Activated CD8-positive, alpha-beta T cell treated with anti-CD3 and anti-CD28 coated beads for 36 hours (primary cell): ENCODE results near the gene GAL. TPM values are rescaled to one million over a fixed set of nuclear protein-coding genes. Genes with fewer than 3 reads are reported as not detected.

Experiments
- ATAC-seq: fragments of 200-7000 bp; cut with Tn5 transposase; one replicate; pipeline ENCODE4 v1.10.0; 2021; ENCODE audit warnings: mild to moderate bottlenecking, moderate library complexity
- CTCF ChIA-PET: fragments of 350-600 bp; sonication (Branson Sonifier 250); formaldehyde crosslinking; loops from one replicate; lab custom pipeline; 2021; ENCODE audit warnings: antibody characterized with exemption; lab: Charles Lee
- POLR2A ChIA-PET: fragments of 350-600 bp; sonication (Branson Sonifier 250); formaldehyde crosslinking; loops from one replicate; lab custom pipeline; 2021; ENCODE audit warnings: antibody characterized with exemption; lab: Charles Lee
- DNase-seq: peaks from one replicate; pipeline ENCODE4 v3.0.0-alpha.2; 2020
- H3K27ac Mint-ChIP-seq: one replicate; pipeline ENCODE4 v1.8.0; 2021; ENCODE audit warnings: mild to moderate bottlenecking, mixed read lengths
- H3K27me3 Mint-ChIP-seq: one replicate; pipeline ENCODE4 v1.8.0; 2021; ENCODE audit warnings: mixed read lengths
- H3K36me3 Mint-ChIP-seq: one replicate; pipeline ENCODE4 v1.8.0; 2021; ENCODE audit warnings: low read depth, mixed read lengths
- H3K4me1 Mint-ChIP-seq: one replicate; pipeline ENCODE4 v1.8.0; 2021; ENCODE audit warnings: low read depth, mixed read lengths
- H3K4me3 Mint-ChIP-seq: one replicate; pipeline ENCODE4 v1.8.0; 2021; ENCODE audit warnings: mild to moderate bottlenecking, moderate library complexity, mixed read lengths
- H3K9me3 Mint-ChIP-seq: one replicate; pipeline ENCODE4 v1.8.0; 2021; ENCODE audit warnings: mixed read lengths
- intact Hi-C: fragments of 100-400 bp; cut with micrococcal nuclease; formaldehyde crosslinking; loops from one replicate; pipeline ENCODE4 v1.10.0; 2022
- total RNA-seq, 2 experiments: library from RNA; stranded (reverse); gene quantifications; one replicate each; pipeline ENCODE4 v1.2.3, GENCODE V29; 2021
- TF ChIP-seq, protein P1 (sequence below): fragments of 200-600 bp; IDR thresholded peaks from one replicate; pipeline ENCODE4 v1.8.0; 2022; ENCODE audit warnings: antibody characterized with exemption, mild to moderate bottlenecking

Gene GAL
- total RNA-seq, 2 experiments from 2014 or later, result 2.2 to 3.8 TPM

DNA sequence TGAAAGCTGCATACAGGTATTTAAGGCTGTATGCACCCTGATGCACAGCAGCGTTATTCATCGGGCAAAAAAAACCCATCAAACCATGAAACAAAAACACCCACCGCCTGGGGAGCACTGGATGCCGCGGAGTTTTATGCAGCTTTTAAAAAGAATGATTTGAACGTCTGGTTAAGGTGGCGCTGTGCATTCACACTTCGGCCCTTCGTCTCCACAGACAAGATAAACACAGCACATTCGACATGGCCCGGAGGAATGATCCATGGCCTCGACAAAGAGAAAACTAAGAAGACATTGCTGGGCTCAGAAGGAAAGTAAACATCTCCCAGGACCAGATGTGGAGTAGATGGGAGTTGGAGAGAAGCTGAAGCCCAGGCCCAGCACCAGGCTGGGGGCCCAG lies 40.8 kb upstream of the GAL start:
- TF ChIP-seq, protein P1, sequence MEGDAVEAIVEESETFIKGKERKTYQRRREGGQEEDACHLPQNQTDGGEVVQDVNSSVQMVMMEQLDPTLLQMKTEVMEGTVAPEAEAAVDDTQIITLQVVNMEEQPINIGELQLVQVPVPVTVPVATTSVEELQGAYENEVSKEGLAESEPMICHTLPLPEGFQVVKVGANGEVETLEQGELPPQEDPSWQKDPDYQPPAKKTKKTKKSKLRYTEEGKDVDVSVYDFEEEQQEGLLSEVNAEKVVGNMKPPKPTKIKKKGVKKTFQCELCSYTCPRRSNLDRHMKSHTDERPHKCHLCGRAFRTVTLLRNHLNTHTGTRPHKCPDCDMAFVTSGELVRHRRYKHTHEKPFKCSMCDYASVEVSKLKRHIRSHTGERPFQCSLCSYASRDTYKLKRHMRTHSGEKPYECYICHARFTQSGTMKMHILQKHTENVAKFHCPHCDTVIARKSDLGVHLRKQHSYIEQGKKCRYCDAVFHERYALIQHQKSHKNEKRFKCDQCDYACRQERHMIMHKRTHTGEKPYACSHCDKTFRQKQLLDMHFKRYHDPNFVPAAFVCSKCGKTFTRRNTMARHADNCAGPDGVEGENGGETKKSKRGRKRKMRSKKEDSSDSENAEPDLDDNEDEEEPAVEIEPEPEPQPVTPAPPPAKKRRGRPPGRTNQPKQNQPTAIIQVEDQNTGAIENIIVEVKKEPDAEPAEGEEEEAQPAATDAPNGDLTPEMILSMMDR, result no peak
- ChIA-PET CTCF (interaction anchor here (0.9 kb wide), 1 partner anchor 11 kb away, joined by 4 read pairs; no protein-coding TSS in a partner anchor), POLR2A (interaction anchor here (0.6 kb wide), 1 partner anchor 20 kb away, joined by 3 read pairs; no protein-coding TSS in a partner anchor)
- Mint-ChIP-seq H3K9me3 (peaks cover 6% of the 10 kb centered on the region), H3K4me1 (peaks cover 3% of the 10 kb centered on the region), H3K4me3 (no peak overlapping the region), H3K27ac (no peak overlapping the region), H3K27me3 (peaks cover 16% of the 10 kb centered on the region), H3K36me3 (peaks cover 3% of the 10 kb centered on the region)
- DNase-seq (no peak), ATAC-seq (no peak)
- intact Hi-C loops, result no loop called here

DNA sequence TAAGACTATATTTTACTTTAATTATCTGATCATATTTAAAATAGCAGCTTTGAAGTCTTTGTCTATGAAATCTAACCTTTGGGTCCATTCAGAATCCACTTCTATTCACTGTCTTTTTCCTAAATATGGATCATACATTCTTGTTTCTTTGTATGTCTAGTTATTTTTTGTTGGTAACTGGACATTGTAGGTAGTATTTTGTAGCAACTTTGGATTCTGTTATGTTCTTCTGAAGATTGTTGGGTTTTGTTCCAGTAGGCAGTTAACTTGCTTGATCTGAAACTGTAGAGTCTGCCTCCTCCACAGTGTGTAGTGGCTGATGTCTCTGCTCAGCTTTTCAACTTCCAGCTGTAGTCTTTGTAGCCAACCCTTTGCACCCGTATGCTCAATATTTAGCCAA lies 37.5 kb upstream of the GAL start:
- peaks cover 3% of the 10 kb centered on the region for H3K36me3 Mint-ChIP-seq
- DNase-seq, result no peak
- peaks cover 15% of the 10 kb centered on the region for H3K27me3 Mint-ChIP-seq
- no peak for ATAC-seq
- H3K4me3 Mint-ChIP-seq, result no peak overlapping the region
- CTCF ChIA-PET, result interaction anchor here (1.7 kb wide), 1 partner anchor 151 kb away, joined by 4 read pairs; no protein-coding TSS in a partner anchor
- peaks cover 3% of the 10 kb centered on the region for H3K4me1 Mint-ChIP-seq
- POLR2A ChIA-PET, result no interaction called here
- H3K9me3 Mint-ChIP-seq, result peaks cover 6% of the 10 kb centered on the region
- intact Hi-C loops, result no loop called here
- TF ChIP-seq, protein P1, result no peak
- H3K27ac Mint-ChIP-seq, result no peak overlapping the region

DNA sequence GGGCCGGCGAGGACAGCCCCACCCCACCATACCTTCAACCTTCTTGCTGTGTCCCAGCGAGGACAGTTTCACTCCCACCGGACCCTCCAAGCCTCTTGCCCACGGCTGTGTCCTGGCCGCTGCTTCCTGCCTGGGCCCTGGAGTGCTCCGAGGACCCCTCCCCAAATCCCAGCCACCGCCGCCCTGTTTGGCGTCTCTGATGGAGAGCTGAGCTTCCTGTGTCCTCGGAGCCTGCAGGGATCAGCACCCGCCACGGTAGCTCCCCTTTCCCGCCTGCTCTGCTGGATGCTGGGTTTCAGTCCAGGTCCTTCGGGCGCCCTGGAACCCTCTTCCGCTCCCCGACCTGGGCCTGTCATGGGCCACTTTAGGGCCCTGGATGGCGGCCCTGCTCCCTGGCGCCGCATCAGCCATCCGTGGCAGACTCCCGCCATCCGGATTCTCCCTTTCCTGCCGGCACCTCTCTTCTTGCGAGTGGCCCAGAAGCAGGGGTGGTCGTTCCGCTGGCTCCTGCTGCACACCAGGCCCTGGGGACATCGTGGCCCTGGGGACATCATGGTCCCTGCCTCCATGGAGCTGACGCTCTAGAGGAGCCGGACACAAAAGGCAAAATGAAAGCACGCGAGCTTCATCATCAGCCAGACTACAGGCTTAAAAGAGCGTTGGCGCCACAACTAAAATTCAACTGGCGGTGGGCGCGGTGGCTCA lies 34.3 kb upstream of the GAL start:
- ATAC-seq (no peak), DNase-seq (no peak)
- Mint-ChIP-seq H3K36me3 (peaks cover 3% of the 10 kb centered on the region), H3K4me1 (peaks cover 3% of the 10 kb centered on the region), H3K27ac (no peak overlapping the region), H3K4me3 (no peak overlapping the region), H3K9me3 (peaks cover 7% of the 10 kb centered on the region), H3K27me3 (peaks cover 11% of the 10 kb centered on the region)
- POLR2A ChIA-PET, result interaction anchor here (0.9 kb wide), 1 partner anchor 130 kb away, joined by 4 read pairs; no protein-coding TSS in a partner anchor
- TF ChIP-seq, protein P1, result no peak
- CTCF ChIA-PET, result no interaction called here
- intact Hi-C loops, result no loop called here

DNA sequence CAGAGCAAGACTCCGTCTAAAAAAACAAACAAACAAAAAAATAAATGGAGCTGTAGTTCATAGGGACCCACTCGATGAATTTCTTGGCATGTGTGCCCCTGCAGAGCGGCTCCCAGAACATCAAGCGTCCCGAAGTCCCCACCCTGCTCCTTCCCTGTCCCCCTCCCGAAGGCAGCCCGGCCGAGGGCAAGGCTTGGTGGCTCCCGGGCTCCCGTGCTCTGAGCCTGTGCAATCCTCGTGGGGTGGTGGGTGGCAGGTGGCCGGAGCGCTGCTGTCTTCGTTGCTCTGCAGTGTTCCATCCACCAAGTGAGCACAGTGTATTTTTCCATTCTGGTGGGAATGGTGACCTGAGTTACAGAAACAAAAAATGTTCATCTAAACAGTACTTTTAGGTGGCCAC lies 33.5 kb upstream of the GAL start:
- intact Hi-C loops, result no loop called here
- Mint-ChIP-seq H3K4me3 (no peak overlapping the region), H3K4me1 (peaks cover 3% of the 10 kb centered on the region), H3K36me3 (peaks cover 3% of the 10 kb centered on the region), H3K27ac (no peak overlapping the region), H3K27me3 (peaks cover 12% of the 10 kb centered on the region), H3K9me3 (peaks cover 12% of the 10 kb centered on the region)
- DNase-seq, result no peak
- ATAC-seq, result no peak
- TF ChIP-seq, protein P1, result no peak
- CTCF ChIA-PET, result no interaction called here
- POLR2A ChIA-PET, result no interaction called here

DNA sequence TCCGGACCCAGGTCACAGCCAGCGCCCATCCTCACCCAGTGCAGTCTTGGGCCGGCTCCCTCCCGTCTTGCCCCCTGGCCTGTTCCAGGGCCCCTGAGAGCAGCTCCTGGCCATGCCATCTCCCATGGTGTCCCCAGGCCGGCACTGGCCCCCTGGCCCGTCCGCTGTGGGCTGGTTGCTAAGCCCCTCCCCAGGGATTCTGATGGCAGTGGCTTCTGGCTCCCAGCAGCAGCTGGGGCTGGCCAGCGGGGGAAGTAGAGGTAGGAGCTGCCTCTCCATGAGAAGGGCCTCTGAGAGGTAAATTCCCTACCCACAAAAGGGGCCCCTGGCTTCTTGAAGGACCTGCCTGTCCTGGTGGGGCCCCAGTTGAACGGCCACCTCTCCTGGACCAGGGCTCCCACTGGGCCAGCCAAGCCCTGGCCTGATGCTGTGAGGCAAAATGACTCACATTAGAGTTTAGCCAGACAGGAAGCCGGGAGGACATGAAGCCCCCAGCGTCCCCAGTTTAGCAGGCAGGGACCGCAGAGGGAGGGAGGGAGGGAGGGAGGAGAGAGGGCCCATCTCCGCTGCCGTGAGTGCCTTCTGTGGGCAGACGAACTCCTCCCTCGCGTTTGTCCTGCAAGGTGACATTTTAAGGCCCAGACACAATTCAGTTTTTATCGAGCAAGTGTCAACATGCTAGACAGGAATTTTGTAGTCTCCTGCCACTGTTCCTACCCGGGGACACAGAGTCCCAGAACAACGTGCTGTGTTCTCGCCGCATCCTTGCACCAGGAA lies 32.9 kb upstream of the GAL start:
- no peak for DNase-seq
- H3K9me3 Mint-ChIP-seq, result peaks cover 12% of the 10 kb centered on the region
- CTCF ChIA-PET, result no interaction called here
- POLR2A ChIA-PET, result no interaction called here
- no peak overlapping the region for H3K4me3 Mint-ChIP-seq
- TF ChIP-seq, protein P1, result no peak
- H3K4me1 Mint-ChIP-seq, result no peaks in the 10 kb centered on the region
- ATAC-seq, result no peak
- H3K36me3 Mint-ChIP-seq, result peaks cover 3% of the 10 kb centered on the region
- no peak overlapping the region for H3K27ac Mint-ChIP-seq
- intact Hi-C loops, result no loop called here
- peaks cover 13% of the 10 kb centered on the region for H3K27me3 Mint-ChIP-seq
